A549 (cell line): ENCODE results near the gene CARD19. TPM values are rescaled to one million over a fixed set of nuclear protein-coding genes. Genes with fewer than 3 reads are reported as not detected.

Source experiments
- ATAC-seq, 2 experiments: fragments of 200-7000 bp in 1 of 2; fragments of >200 bp in 1 of 2; cut with Nextera tagmentation in 1 of 2; cut with Tn5 transposase in 1 of 2; 3 replicates each; pipeline versions ENCODE4 v1.8.0 to v1.9.1; 2018 to 2020; ENCODE audit warnings: mild to moderate bottlenecking in 1 of 2, moderate library complexity in 1 of 2
- CTCF ChIA-PET: fragments of 300-600 bp; sonication (Branson Sonifier 250); formaldehyde crosslinking; extraction: SDS; loops from one replicate; lab custom pipeline; 2021; ENCODE audit warnings: antibody characterized with exemption, inconsistent platforms; lab: Yijun Ruan, JAX
- POLR2A ChIA-PET: fragments of 350-600 bp; formaldehyde crosslinking; extraction: SDS; loops from one replicate; lab custom pipeline; 2021; ENCODE audit warnings: antibody characterized with exemption, inconsistent platforms; lab: Yijun Ruan, JAX
- DNase-seq, 2 experiments: peaks; one replicate each; pipeline versions ENCODE4 v3.0.0 to v3.0.0-alpha.2; 2011 to 2016; ENCODE audit warnings: low read depth in 1 of 2, low spot score in 1 of 2
- FAIRE-seq: peaks from 2 replicates; lab custom pipeline; 2011; peaks lifted over from hg19 to GRCh38; lab: Jason Lieb, UNC
- H3K27ac ChIP-seq, 2 experiments: fragments of >200 bp; sonication (Bioruptor Twin); formaldehyde crosslinking; 3 replicates each; pipeline ENCODE4 v1.5.1; 2016 to 2017
- H3K4me1 ChIP-seq: fragments of >200 bp; sonication (Bioruptor Twin); formaldehyde crosslinking; 3 replicates; pipeline ENCODE4 v1.6.1; 2016
- H3K4me2 ChIP-seq: fragments of >200 bp; sonication (Bioruptor Twin); formaldehyde crosslinking; 3 replicates; pipeline ENCODE4 v1.6.1; 2016
- H3K4me3 ChIP-seq: fragments of >200 bp; sonication (Bioruptor Twin); formaldehyde crosslinking; 3 replicates; pipeline ENCODE4 v1.5.1; 2016
- H3K9me3 ChIP-seq: fragments of >200 bp; sonication (Bioruptor Twin); formaldehyde crosslinking; 3 replicates; pipeline ENCODE4 v1.6.1; 2016
- BHLHE40 ChIP-seq: IDR thresholded peaks from 2 replicates; pipeline ENCODE4 v1.6.1; 2012; ENCODE audit warnings: low read depth, low read length, inconsistent platforms
- CBX2 ChIP-seq: fragments of 200-600 bp; sonication (generic); IDR thresholded peaks from 2 replicates; pipeline ENCODE4 v1.6.1; 2016; ENCODE audit warnings: low read depth, mild to moderate bottlenecking, borderline replicate concordance
- CBX8 ChIP-seq: fragments of 200-600 bp; sonication (generic); IDR thresholded peaks from 2 replicates; pipeline ENCODE4 v1.6.1; 2016
- EHF ChIP-seq: fragments of 250-450 bp; sonication (Bioruptor Pico); IDR thresholded peaks from 2 replicates; pipeline ENCODE4 v1.5.0; 2020; ENCODE audit warnings: mild to moderate bottlenecking
- ELK1 ChIP-seq: fragments of 150-350 bp; IDR thresholded peaks from 2 replicates; pipeline ENCODE4 v1.6.1; 2014; ENCODE audit warnings: low read depth, mild to moderate bottlenecking, low read length
- HES2 ChIP-seq: fragments of >200 bp; sonication (Bioruptor Twin); formaldehyde crosslinking; IDR thresholded peaks from 2 replicates; pipeline ENCODE4 v1.6.1; 2016
- KDM1A ChIP-seq: fragments of 200-600 bp; sonication (generic); IDR thresholded peaks from 2 replicates; pipeline ENCODE4 v1.6.1; 2016; ENCODE audit warnings: low read depth, mild to moderate bottlenecking
- PBX3 ChIP-seq: IDR thresholded peaks from 2 replicates; pipeline ENCODE4 v1.6.1; 2012
- PHF8 ChIP-seq: fragments of 200-600 bp; sonication (generic); IDR thresholded peaks from 2 replicates; pipeline ENCODE4 v1.6.1; 2016; ENCODE audit warnings: low read depth, mild to moderate bottlenecking, antibody characterized with exemption, moderate library complexity, borderline replicate concordance
- POLR2AphosphoS2 ChIP-seq: conservative IDR thresholded peaks from 2 replicates; pipeline ENCODE4 v1.6.1; 2012; ENCODE audit warnings: low read length, improper control_type of control experiment, inconsistent platforms
- RAD21 ChIP-seq, 2 experiments: fragments of >200 bp in 1 of 2; sonication (Bioruptor Twin) in 1 of 2; formaldehyde crosslinking in 1 of 2; IDR thresholded peaks in 1 of 2; conservative IDR thresholded peaks in 1 of 2; 2 replicates in 1 of 2; 3 replicates in 1 of 2; pipeline ENCODE4 v1.6.1; 2012 to 2018; ENCODE audit warnings: inconsistent platforms in 1 of 2
- USF2 ChIP-seq: fragments of 450-650 bp; IDR thresholded peaks from 2 replicates; pipeline ENCODE4 v1.6.1; 2014; ENCODE audit warnings: antibody characterized with exemption
- ZNF302 ChIP-seq: fragments of 250-450 bp; sonication (Bioruptor Pico); IDR thresholded peaks from 2 replicates; pipeline ENCODE4 v1.9.0; 2021; ENCODE audit warnings: inconsistent platforms, mild to moderate bottlenecking, moderate library complexity
- ZSCAN20 ChIP-seq: fragments of 250-450 bp; sonication (Bioruptor Pico); IDR thresholded peaks from 2 replicates; pipeline ENCODE4 v1.8.0; 2022; ENCODE audit warnings: mild to moderate bottlenecking, moderate library complexity
- WGBS: methylation state at CpG from one replicate; pipeline ENCODE4 v1.1.6; 2017; ENCODE audit errors: missing lambda C conversion rate; 5-methylcytosine and 5-hydroxymethylcytosine counted together
- polyA plus RNA-seq, 4 experiments: library from polyadenylated mRNA; depleted of rRNA in 3 of 4; stranded (reverse); fragments of >200 nt; fragmentation: RNase III in 1 of 4; extraction: RNeasy Plus Mini Kit Qiagen cat#74134 plus additional on column Dnase treatment in 1 of 4; gene quantifications; 2 replicates in 3 of 4; 3 replicates in 1 of 4; pipeline ENCODE4 v1.2.3, GENCODE V29; 2011 to 2017

CARD19 gene
- polyA plus RNA-seq, 2 of the 4 experiments (the other 2 are of a cell fraction): 27.6 to 30.3 TPM

- no peak for TF ChIP-seq CBX2
- TF ChIP-seq PHF8: no peak
- TF ChIP-seq POLR2AphosphoS2: no peak
- TF ChIP-seq RAD21 (conservative IDR thresholded peaks at IDR 0.05 in 1 of 2, IDR thresholded peaks at IDR 0.05 in 1 of 2): peak in 1 of 2 experiments; percentile 29; a peak in 1 of 5 replicates
- POLR2A ChIA-PET: no interaction called here
- ATAC-seq (peak in 1 of 2 experiments; percentile 42; a peak in 2 of 6 replicates), DNase-seq (peak in 1 of 2 experiments; percentile 20), FAIRE-seq (no peak)
- Histone ChIP-seq H3K4me2 (peak overlapping the region; percentile 48; the same call in 1 of the 3 replicates), H3K27ac (peak overlapping the region in 1 of 2 experiments; percentile 33; a peak in 2 of 6 replicates), H3K9me3 (no peaks in the 10 kb centered on the region), H3K4me1 (peaks cover 18% of the 10 kb centered on the region), H3K4me3 (no peak overlapping the region)
- WGBS: 67% methylated on average over 16 of the region's 19 CpGs
- CTCF ChIA-PET: no interaction called here
These were observed 33.9 kb upstream of the CARD19 start for GRCh38 chr9:93061791-93062763.

GRCh38 chr9:93064392-93065134, 31.5 kb upstream of the CARD19 start:
- H3K27ac ChIP-seq: no peak overlapping the region
- ChIA-PET CTCF (interaction anchor here (1.3 to 2.0 kb wide), 3 partner anchors 15 to 44 kb away, joined by 4 to 9 read pairs (median 4); no protein-coding TSS in a partner anchor), POLR2A (no interaction called here)
- H3K9me3 ChIP-seq: no peaks in the 10 kb centered on the region
- TF ChIP-seq ZNF302 (CRISPR knock-in tag): no peak
- no peak for TF ChIP-seq EHF (CRISPR knock-in tag)
- no peak for TF ChIP-seq KDM1A
- no peak for TF ChIP-seq CBX2
- TF ChIP-seq ZSCAN20: no peak
- no peak overlapping the region for H3K4me2 ChIP-seq
- peaks cover 18% of the 10 kb centered on the region for H3K4me1 ChIP-seq
- FAIRE-seq (no peak), ATAC-seq (0 out of 6 replicates have a peak, but pooled peaks of 1 of the 2 experiments have one; percentile 5), DNase-seq (no peak)
- no peak overlapping the region for H3K4me3 ChIP-seq
- WGBS: 73% methylated on average over 10 of the region's 12 CpGs

- H3K4me3 ChIP-seq: no peak overlapping the region
- H3K9me3 ChIP-seq: no peaks in the 10 kb centered on the region
- POLR2A ChIA-PET: no interaction called here
- CTCF ChIA-PET: interaction anchor here (1.3 to 2.0 kb wide), 4 partner anchors 9 to 44 kb away, joined by 4 to 9 read pairs (median 4); no protein-coding TSS in a partner anchor
- WGBS: 76% methylated on average over 15 of the region's 15 CpGs
- FAIRE-seq: no peak
- no peak for TF ChIP-seq BHLHE40
- no peak for TF ChIP-seq PBX3
- no peak for TF ChIP-seq USF2
- TF ChIP-seq HES2: no peak
- TF ChIP-seq ELK1: no peak
- TF ChIP-seq ZSCAN20: no peak
- no peak for TF ChIP-seq CBX8
- TF ChIP-seq, all 56 proteins: peak for 0
- Histone ChIP-seq H3K27ac (no peak overlapping the region), H3K4me1 (peaks cover 16% of the 10 kb centered on the region), H3K4me2 (no peak overlapping the region)
- no peak for ATAC-seq
- DNase-seq: no peak
These were observed 30.8 kb upstream of the CARD19 start for GRCh38 chr9:93065135-93065720.
